SK-N-SH treated with all-trans-retinoic acid at 6 μM for 48 hours (cell line): ENCODE results near the gene RPL3.

Source experiments
- ATAC-seq: fragments of 200-7000 bp; cut with Tn5 transposase; 3 replicates; pipeline ENCODE4 v1.9.1; 2020; ENCODE audit warnings: mild to moderate bottlenecking, moderate library complexity
- ARNTL ChIP-seq: fragments of 450-650 bp; formaldehyde crosslinking; IDR thresholded peaks from 2 replicates; pipeline ENCODE4 v1.5.0; 2020; ENCODE audit warnings: low read depth, mild to moderate bottlenecking, moderate library complexity, borderline replicate concordance
- BACH2 ChIP-seq: fragments of 250-450 bp; sonication (Bioruptor Pico); IDR thresholded peaks from 2 replicates; pipeline ENCODE4 v1.9.0; 2021; ENCODE audit warnings: mild to moderate bottlenecking, borderline replicate concordance
- CSDC2 ChIP-seq: fragments of 250-450 bp; sonication (Bioruptor Pico); IDR thresholded peaks from 2 replicates; pipeline ENCODE4 v1.5.0; 2020; ENCODE audit warnings: mild to moderate bottlenecking, moderate library complexity
- ESRRG ChIP-seq: fragments of 250-450 bp; sonication (Bioruptor Pico); IDR thresholded peaks from 2 replicates; pipeline ENCODE4 v1.6.1; 2021; ENCODE audit warnings: mild to moderate bottlenecking
- ISL1 ChIP-seq: fragments of 250-450 bp; sonication (Bioruptor Pico); IDR thresholded peaks from 2 replicates; pipeline ENCODE4 v2.1.2; 2022; ENCODE audit warnings: mild to moderate bottlenecking, moderate library complexity
- OSR1 ChIP-seq: fragments of 250-450 bp; sonication (Bioruptor Pico); IDR thresholded peaks from 2 replicates; pipeline ENCODE4 v1.8.0; 2022; ENCODE audit warnings: moderate library complexity, mild to moderate bottlenecking, inconsistent platforms
- PPARA ChIP-seq: fragments of 250-450 bp; sonication (Bioruptor Pico); IDR thresholded peaks from 2 replicates; pipeline ENCODE4 v1.5.0; 2020; ENCODE audit warnings: mild to moderate bottlenecking, borderline replicate concordance
- RARB ChIP-seq: fragments of 250-450 bp; sonication (Bioruptor Pico); IDR thresholded peaks from 2 replicates; pipeline ENCODE4 v1.8.0; 2021; ENCODE audit warnings: mild to moderate bottlenecking, moderate library complexity
- SNAI2 ChIP-seq: fragments of 250-450 bp; sonication (Bioruptor Pico); IDR thresholded peaks from 2 replicates; pipeline ENCODE4 v1.5.0; 2020; ENCODE audit warnings: mild to moderate bottlenecking, moderate library complexity
- TCF4 ChIP-seq: fragments of 250-450 bp; sonication (Bioruptor Pico); IDR thresholded peaks from 2 replicates; pipeline ENCODE4 v1.8.0; 2021; ENCODE audit warnings: mild to moderate bottlenecking, moderate library complexity, borderline replicate concordance
- TOX ChIP-seq: fragments of 250-450 bp; sonication (Bioruptor Pico); IDR thresholded peaks from 2 replicates; pipeline ENCODE4 v1.8.0; 2021; ENCODE audit warnings: mild to moderate bottlenecking, moderate library complexity, borderline replicate concordance
- ZFP3 ChIP-seq: fragments of 250-450 bp; sonication (Bioruptor Pico); IDR thresholded peaks from 2 replicates; pipeline ENCODE4 v1.5.0; 2020; ENCODE audit warnings: mild to moderate bottlenecking, moderate library complexity
- ZFP30 ChIP-seq: fragments of 450-650 bp; formaldehyde crosslinking; IDR thresholded peaks from 2 replicates; pipeline ENCODE4 v1.5.0; 2022; ENCODE audit warnings: mild to moderate bottlenecking, moderate library complexity
- ZNF565 ChIP-seq: fragments of 450-650 bp; formaldehyde crosslinking; conservative IDR thresholded peaks from 2 replicates; pipeline ENCODE4 v1.5.0; 2020; ENCODE audit warnings: low read depth, mild to moderate bottlenecking, moderate library complexity
- ZNF70 ChIP-seq: fragments of 450-650 bp; formaldehyde crosslinking; IDR thresholded peaks from 2 replicates; pipeline ENCODE4 v1.5.0; 2020; ENCODE audit warnings: mild to moderate bottlenecking, moderate library complexity
- ZNF8 ChIP-seq: fragments of 450-650 bp; formaldehyde crosslinking; IDR thresholded peaks from 2 replicates; pipeline ENCODE4 v1.5.0; 2020; ENCODE audit warnings: mild to moderate bottlenecking, moderate library complexity
- TF ChIP-seq, protein P1 (sequence below): fragments of 250-450 bp; sonication (Bioruptor Pico); IDR thresholded peaks from 2 replicates; pipeline ENCODE4 v1.5.0; 2020; ENCODE audit warnings: mild to moderate bottlenecking, moderate library complexity
- TF ChIP-seq, protein P2 (sequence below): fragments of 250-450 bp; sonication (Bioruptor Pico); IDR thresholded peaks from 2 replicates; pipeline ENCODE4 v1.8.0; 2020; ENCODE audit warnings: mild to moderate bottlenecking, moderate library complexity, borderline replicate concordance
- TF ChIP-seq, protein P3 (sequence below): fragments of 250-450 bp; sonication (Bioruptor Pico); IDR thresholded peaks from 2 replicates; pipeline ENCODE4 v1.5.1; 2020; ENCODE audit warnings: low read depth, mild to moderate bottlenecking, moderate library complexity
- TF ChIP-seq, protein P4 (sequence below): fragments of 250-450 bp; sonication (Bioruptor Pico); IDR thresholded peaks from 2 replicates; pipeline ENCODE4 v1.5.1; 2021; ENCODE audit warnings: mild to moderate bottlenecking, moderate library complexity
- TF ChIP-seq, protein P5 (sequence below): fragments of 250-450 bp; sonication (Bioruptor Pico); IDR thresholded peaks from 2 replicates; pipeline ENCODE4 v1.8.0; 2021; ENCODE audit warnings: low read depth, mild to moderate bottlenecking, moderate library complexity, borderline replicate concordance

Gene RPL3

DNA sequence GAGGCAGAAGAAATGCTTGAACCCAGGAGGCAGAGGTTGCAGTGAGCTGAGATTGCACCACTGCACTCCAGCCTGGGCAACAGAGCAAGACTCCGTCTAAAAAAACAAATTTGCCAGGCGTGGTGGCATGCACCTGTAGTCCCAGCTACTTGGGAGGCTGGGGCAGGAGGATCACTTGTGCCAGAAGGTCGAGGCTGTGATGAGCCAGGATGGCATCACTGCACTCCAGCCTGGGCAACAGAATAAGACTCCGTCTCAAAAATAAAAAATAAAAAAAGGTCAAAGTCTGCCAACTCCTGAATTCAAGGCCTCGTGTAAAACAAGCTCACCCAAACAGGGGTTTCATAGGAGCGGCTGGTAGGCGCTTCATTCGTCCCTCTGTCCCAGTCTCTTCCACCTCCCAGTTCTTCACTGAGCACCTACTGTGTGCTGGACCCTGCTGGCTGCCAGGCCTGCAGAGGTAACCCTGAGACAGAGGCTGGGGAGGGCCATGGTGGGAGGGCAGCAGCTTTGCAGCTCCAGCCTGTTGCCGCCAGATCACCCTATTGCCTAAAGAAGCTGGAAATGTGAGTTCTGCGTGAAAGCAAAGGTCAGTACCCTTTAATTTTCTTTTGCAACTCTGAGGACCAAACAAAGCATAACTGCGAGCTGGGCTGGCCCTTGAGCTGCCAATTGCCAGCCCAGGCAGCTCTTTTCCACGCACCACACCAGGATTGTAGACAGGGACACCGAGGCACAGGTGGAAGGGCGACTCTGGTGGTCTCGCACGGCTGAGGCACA, 15.3 kb downstream of the RPL3 start (continued):
- no peak for TF ChIP-seq PPARA (CRISPR knock-in tag)

DNA sequence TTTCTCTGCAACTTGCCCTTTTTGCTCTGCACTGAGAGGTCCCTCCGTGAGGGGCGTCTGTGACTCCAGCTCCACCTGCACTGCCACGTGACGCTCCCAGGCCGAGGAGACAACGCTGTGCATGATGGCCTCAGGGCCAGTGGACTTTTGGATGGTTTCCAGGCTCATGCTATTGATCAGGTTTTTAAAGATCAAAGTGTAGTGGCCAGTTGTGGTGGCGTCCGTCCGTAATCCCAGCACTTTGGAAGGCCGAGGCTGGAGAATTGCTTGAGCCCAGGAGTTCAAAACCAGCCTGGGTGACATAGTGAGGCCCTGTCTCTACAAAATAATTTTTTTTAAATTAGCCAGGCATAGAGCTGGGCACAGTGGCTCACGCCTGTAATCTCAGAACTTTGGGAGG, 16.1 kb downstream of the RPL3 start:
- TF ChIP-seq ISL1 (CRISPR knock-in tag) (no peak), OSR1 (CRISPR knock-in tag) (no peak)
- ATAC-seq: no peak

DNA sequence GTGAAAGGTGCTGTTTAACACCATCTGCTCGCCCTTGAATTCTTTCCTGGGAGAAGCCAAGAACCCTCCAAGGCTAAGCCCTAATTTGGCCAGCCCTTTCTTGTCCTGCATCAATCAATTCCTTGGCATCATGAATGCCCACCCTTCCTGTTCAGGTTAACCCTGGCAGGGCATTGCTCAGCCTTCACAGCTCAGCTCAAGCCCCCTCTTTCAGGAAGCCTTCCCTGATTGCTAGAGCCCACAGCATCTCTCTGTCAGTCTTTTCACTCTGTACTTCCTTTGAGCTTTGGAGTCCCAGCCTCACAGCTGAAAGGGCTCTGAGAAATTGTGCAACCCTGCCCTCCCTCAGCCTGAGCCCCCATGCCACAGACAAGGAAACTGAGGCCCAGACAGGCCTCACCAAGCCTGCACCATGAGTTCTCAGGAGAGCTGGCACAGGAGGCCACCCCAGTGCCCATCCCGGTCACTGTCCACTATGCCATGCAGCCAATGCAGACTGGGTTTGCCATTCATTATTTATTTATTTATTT, 16.9 kb downstream of the RPL3 start:
- no peak for ATAC-seq
- TF ChIP-seq ZNF70 (CRISPR knock-in tag) (no peak), OSR1 (CRISPR knock-in tag) (no peak), PPARA (CRISPR knock-in tag) (no peak), TOX (CRISPR knock-in tag) (no peak), ESRRG (no peak), ZFP3 (CRISPR knock-in tag) (no peak), ISL1 (CRISPR knock-in tag) (no peak), ZNF565 (CRISPR knock-in tag) (no peak), BACH2 (CRISPR knock-in tag) (no peak), TCF4 (CRISPR knock-in tag) (no peak)
- TF ChIP-seq, protein P1, sequence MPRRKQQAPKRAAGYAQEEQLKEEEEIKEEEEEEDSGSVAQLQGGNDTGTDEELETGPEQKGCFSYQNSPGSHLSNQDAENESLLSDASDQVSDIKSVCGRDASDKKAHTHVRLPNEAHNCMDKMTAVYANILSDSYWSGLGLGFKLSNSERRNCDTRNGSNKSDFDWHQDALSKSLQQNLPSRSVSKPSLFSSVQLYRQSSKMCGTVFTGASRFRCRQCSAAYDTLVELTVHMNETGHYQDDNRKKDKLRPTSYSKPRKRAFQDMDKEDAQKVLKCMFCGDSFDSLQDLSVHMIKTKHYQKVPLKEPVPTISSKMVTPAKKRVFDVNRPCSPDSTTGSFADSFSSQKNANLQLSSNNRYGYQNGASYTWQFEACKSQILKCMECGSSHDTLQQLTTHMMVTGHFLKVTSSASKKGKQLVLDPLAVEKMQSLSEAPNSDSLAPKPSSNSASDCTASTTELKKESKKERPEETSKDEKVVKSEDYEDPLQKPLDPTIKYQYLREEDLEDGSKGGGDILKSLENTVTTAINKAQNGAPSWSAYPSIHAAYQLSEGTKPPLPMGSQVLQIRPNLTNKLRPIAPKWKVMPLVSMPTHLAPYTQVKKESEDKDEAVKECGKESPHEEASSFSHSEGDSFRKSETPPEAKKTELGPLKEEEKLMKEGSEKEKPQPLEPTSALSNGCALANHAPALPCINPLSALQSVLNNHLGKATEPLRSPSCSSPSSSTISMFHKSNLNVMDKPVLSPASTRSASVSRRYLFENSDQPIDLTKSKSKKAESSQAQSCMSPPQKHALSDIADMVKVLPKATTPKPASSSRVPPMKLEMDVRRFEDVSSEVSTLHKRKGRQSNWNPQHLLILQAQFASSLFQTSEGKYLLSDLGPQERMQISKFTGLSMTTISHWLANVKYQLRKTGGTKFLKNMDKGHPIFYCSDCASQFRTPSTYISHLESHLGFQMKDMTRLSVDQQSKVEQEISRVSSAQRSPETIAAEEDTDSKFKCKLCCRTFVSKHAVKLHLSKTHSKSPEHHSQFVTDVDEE (CRISPR knock-in tag): no peak
- TF ChIP-seq, protein P2, sequence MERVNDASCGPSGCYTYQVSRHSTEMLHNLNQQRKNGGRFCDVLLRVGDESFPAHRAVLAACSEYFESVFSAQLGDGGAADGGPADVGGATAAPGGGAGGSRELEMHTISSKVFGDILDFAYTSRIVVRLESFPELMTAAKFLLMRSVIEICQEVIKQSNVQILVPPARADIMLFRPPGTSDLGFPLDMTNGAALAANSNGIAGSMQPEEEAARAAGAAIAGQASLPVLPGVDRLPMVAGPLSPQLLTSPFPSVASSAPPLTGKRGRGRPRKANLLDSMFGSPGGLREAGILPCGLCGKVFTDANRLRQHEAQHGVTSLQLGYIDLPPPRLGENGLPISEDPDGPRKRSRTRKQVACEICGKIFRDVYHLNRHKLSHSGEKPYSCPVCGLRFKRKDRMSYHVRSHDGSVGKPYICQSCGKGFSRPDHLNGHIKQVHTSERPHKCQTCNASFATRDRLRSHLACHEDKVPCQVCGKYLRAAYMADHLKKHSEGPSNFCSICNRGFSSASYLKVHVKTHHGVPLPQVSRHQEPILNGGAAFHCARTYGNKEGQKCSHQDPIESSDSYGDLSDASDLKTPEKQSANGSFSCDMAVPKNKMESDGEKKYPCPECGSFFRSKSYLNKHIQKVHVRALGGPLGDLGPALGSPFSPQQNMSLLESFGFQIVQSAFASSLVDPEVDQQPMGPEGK (CRISPR knock-in tag): no peak
- TF ChIP-seq, protein P3, sequence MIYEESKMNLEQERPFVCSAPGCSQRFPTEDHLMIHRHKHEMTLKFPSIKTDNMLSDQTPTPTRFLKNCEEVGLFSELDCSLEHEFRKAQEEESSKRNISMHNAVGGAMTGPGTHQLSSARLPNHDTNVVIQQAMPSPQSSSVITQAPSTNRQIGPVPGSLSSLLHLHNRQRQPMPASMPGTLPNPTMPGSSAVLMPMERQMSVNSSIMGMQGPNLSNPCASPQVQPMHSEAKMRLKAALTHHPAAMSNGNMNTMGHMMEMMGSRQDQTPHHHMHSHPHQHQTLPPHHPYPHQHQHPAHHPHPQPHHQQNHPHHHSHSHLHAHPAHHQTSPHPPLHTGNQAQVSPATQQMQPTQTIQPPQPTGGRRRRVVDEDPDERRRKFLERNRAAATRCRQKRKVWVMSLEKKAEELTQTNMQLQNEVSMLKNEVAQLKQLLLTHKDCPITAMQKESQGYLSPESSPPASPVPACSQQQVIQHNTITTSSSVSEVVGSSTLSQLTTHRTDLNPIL (CRISPR knock-in tag): no peak

DNA sequence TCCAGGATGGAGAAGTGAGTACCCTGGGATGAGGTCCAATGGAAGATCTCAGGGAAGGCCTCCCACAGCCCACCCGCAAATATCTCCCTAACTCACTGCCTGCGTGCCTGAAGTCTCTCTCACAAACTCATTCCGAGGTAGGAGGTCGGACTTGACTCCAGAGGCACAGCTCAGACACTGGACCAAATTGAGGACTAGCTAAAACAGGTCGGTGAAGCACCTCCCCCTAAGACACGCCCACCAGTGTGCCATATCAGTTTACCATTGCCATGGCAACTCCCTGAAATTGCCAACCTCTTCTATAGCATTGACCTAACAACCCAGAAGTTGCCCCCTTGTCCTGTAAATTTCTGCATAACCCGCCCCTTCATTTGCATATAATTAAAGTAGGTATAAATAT, 17.5 kb downstream of the RPL3 start:
- no peak for ATAC-seq
- TF ChIP-seq, protein P4, sequence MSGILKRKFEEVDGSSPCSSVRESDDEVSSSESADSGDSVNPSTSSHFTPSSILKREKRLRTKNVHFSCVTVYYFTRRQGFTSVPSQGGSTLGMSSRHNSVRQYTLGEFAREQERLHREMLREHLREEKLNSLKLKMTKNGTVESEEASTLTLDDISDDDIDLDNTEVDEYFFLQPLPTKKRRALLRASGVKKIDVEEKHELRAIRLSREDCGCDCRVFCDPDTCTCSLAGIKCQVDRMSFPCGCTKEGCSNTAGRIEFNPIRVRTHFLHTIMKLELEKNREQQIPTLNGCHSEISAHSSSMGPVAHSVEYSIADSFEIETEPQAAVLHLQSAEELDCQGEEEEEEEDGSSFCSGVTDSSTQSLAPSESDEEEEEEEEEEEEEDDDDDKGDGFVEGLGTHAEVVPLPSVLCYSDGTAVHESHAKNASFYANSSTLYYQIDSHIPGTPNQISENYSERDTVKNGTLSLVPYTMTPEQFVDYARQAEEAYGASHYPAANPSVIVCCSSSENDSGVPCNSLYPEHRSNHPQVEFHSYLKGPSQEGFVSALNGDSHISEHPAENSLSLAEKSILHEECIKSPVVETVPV: no peak
- no peak for TF ChIP-seq OSR1 (CRISPR knock-in tag)
- no peak for TF ChIP-seq SNAI2 (CRISPR knock-in tag)
- TF ChIP-seq ZNF8 (CRISPR knock-in tag): no peak
- TF ChIP-seq ISL1 (CRISPR knock-in tag): no peak
- TF ChIP-seq BACH2 (CRISPR knock-in tag): no peak
- no peak for TF ChIP-seq TOX (CRISPR knock-in tag)
- no peak for TF ChIP-seq PPARA (CRISPR knock-in tag)
- TF ChIP-seq CSDC2 (CRISPR knock-in tag): no peak
- TF ChIP-seq, protein P5, sequence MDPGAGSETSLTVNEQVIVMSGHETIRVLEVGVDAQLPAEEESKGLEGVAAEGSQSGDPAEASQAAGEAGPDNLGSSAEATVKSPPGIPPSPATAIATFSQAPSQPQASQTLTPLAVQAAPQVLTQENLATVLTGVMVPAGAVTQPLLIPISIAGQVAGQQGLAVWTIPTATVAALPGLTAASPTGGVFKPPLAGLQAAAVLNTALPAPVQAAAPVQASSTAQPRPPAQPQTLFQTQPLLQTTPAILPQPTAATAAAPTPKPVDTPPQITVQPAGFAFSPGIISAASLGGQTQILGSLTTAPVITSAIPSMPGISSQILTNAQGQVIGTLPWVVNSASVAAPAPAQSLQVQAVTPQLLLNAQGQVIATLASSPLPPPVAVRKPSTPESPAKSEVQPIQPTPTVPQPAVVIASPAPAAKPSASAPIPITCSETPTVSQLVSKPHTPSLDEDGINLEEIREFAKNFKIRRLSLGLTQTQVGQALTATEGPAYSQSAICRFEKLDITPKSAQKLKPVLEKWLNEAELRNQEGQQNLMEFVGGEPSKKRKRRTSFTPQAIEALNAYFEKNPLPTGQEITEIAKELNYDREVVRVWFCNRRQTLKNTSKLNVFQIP (CRISPR knock-in tag): no peak
- no peak for TF ChIP-seq ZNF70 (CRISPR knock-in tag)
- no peak for TF ChIP-seq RARB
- TF ChIP-seq, protein P2 (CRISPR knock-in tag): no peak
- no peak for TF ChIP-seq ESRRG
- no peak for TF ChIP-seq ZFP30 (CRISPR knock-in tag)
- no peak for TF ChIP-seq ARNTL (CRISPR knock-in tag)
